Heart left ventricle (tissue), 16 donors: ENCODE measurements around the gene USP2. TPM values are rescaled to one million over a fixed set of nuclear protein-coding genes. Genes with fewer than 3 reads are reported as not detected.

Experiments
- ATAC-seq, 4 donors: fragments of 200-7000 bp; cut with Tn5 transposase; one replicate each; pipeline ENCODE4 v1.9.1; 2020 to 2022; ENCODE audit warnings: moderate library complexity in 4 of 4, mild to moderate bottlenecking in 3 of 4, moderate number of reproducible peaks in 1 of 4
- DNase-seq, 5 donors: peaks; one replicate each; pipeline ENCODE4 v3.0.0-alpha.2; 2020
- H3K27ac ChIP-seq, 12 donors: fragments of 200-600 bp; sonication (generic) in 4 of 12; one replicate each; pipeline versions ENCODE4 v1.5.0 to v1.8.0; 2016 to 2022; ENCODE audit warnings: mild to moderate bottlenecking in 2 of 12
- H3K27me3 ChIP-seq, 9 donors: fragments of 200-600 bp; sonication (generic) in 2 of 9; one replicate each; pipeline versions ENCODE4 v1.5.1 to v1.8.0; 2016 to 2022; ENCODE audit warnings: mild to moderate bottlenecking in 3 of 9
- H3K36me3 ChIP-seq, 9 donors: fragments of 200-600 bp; sonication (generic) in 2 of 9; one replicate each; pipeline versions ENCODE4 v1.5.0 to v1.8.0; 2018 to 2022; ENCODE audit warnings: mild to moderate bottlenecking in 2 of 9
- H3K4me1 ChIP-seq, 12 donors: fragments of 200-600 bp; sonication (generic) in 4 of 12; one replicate each; pipeline versions ENCODE4 v1.5.0 to v1.8.0; 2016 to 2022; ENCODE audit warnings: mild to moderate bottlenecking in 3 of 12
- H3K4me3 ChIP-seq, 12 donors: fragments of 200-600 bp; sonication (generic) in 4 of 12; one replicate each; pipeline versions ENCODE4 v1.5.0 to v1.8.0; 2017 to 2022; ENCODE audit warnings: mild to moderate bottlenecking in 9 of 12, moderate library complexity in 4 of 12
- H3K9me3 ChIP-seq, 12 donors: fragments of 200-600 bp; sonication (generic) in 4 of 12; one replicate each; pipeline versions ENCODE4 v1.5.0 to v1.8.0; 2016 to 2022; ENCODE audit warnings: mild to moderate bottlenecking in 1 of 12
- CTCF ChIP-seq, 12 donors: fragments of 200-600 bp; sonication (generic) in 4 of 12; IDR thresholded peaks; one replicate each; pipeline versions ENCODE4 v1.5.0 to v1.8.0; 2018 to 2022; ENCODE audit warnings: antibody characterized with exemption in 12 of 12, mild to moderate bottlenecking in 5 of 12
- POLR2A ChIP-seq, 2 donors: fragments of 450-650 bp; IDR thresholded peaks; one replicate each; pipeline ENCODE4 v1.6.1; 2017; ENCODE audit warnings: antibody characterized with exemption in 2 of 2, mild to moderate bottlenecking in 2 of 2, moderate library complexity in 2 of 2
- WGBS, 4 donors: extraction: QIAGEN DNeasy Blood & Tissue Kit in 2 of 4; methylation state at CpG; one replicate each; pipeline versions ENCODE4 v1.1.5 to v1.1.7; 2013 to 2018; 5-methylcytosine and 5-hydroxymethylcytosine counted together
- intact Hi-C, 10 donors: fragments of 100-400 bp; cut with DNase I; formaldehyde crosslinking; loops; one replicate each; pipeline versions ENCODE4 v1.11.1 to v1.14.2; 2022
- polyA plus RNA-seq, 2 donors: library from polyadenylated mRNA; stranded (reverse); fragments of 200-250 nt; gene quantifications; one replicate each; pipeline ENCODE4 v1.2.3, GENCODE V29; 2013
- total RNA-seq, 9 donors: library from RNA; depleted of rRNA in 2 of 9; stranded (reverse); fragments of >200 nt in 2 of 9; fragmentation: NEBNext Ultra II Directional in 3 of 9; extraction: Animal tissue kit (Norgen Biotek cat#: 25700) in 3 of 9; gene quantifications; one replicate each; pipeline versions ENCODE4 v1.1.0 to v1.2.4, GENCODE V29; 2016 to 2023
- donor health status: ischemic (EF 13 %, LVEDD 7.1; RV severe dilation, severe dysfunction).
- donor health status: healthy with polysubstance abuse.
- donor health status: DM: no; HTN: yes; CAD: no.
- donor health status: DM: no; HTN: no; CAD: no.
- donor health status: ischemic (EF 25% LVEDD 6.9; RV normal size, moderate dysfunction).
- donor health status: ischemic (EF 25% LVEDD 5.7; RV mildly dilated, moderate dysfunction).
- donor health status: healthy.
- donor health status: DM: yes; HTN: yes; CAD: no.
- donor health status: ischemic (EF 35%, LVEDD 5.7; RV mildly dilated, moderate dysfunction).
- donor health status: nonischemic (EF 11% LVEDD 7.7; RV severe dilation, severe dysfunction).
- donor health status: DM: yes; HTN: yes; CAD: no.
- donor health status: PGD.
- donor health status: ischemic (EF 29% LVEDD 5.4; RV normal size, mild dysfunction).
- donor health status: nonischemic (EF 23%, LVEDD 6.1; RV moderate dilation, normal function).

Gene USP2
- total and polyA plus RNA-seq, 11 donors: 53.7 to 138 (median 108) TPM

GRCh38 chr11:119419246-119419645, 37.8 kb upstream of the USP2 start:
- no peak overlapping the region for H3K27ac ChIP-seq
- no peak for TF ChIP-seq CTCF (IDR thresholded peaks at IDR 0.05)
- no peak for TF ChIP-seq POLR2A (IDR thresholded peaks at IDR 0.05)
- DNase-seq: no peak
- WGBS, 4 donors: 88 to 95% (median 90%) methylated on average over 5 of the region's 5 CpGs
- ATAC-seq: no peak
- no peaks in the 10 kb centered on the region for H3K9me3 ChIP-seq
- H3K4me3 ChIP-seq: no peak overlapping the region
- H3K36me3 ChIP-seq: no peaks in the 10 kb centered on the region
- peaks cover 0 to 28% (median 16%) of the 10 kb centered on the region in 12 donors for H3K4me1 ChIP-seq
- intact Hi-C loops: no loop called here
- peaks cover 5 to 54% (median 33%) of the 10 kb centered on the region in 9 donors for H3K27me3 ChIP-seq

- H3K4me1 ChIP-seq: peaks cover 0 to 28% (median 16%) of the 10 kb centered on the region in 12 donors
- peaks cover 5 to 54% (median 33%) of the 10 kb centered on the region in 9 donors for H3K27me3 ChIP-seq
- H3K27ac ChIP-seq: no peak overlapping the region
- H3K4me3 ChIP-seq: no peak overlapping the region
- 82 to 94% (median 93%) methylated on average over 4 of the region's 4 CpGs for WGBS, 4 donors
- H3K9me3 ChIP-seq: no peaks in the 10 kb centered on the region
- H3K36me3 ChIP-seq: no peaks in the 10 kb centered on the region
- ATAC-seq (no peak), DNase-seq (no peak)
- intact Hi-C loops: no loop called here
- no peak for TF ChIP-seq CTCF (IDR thresholded peaks at IDR 0.05)
- TF ChIP-seq POLR2A (IDR thresholded peaks at IDR 0.05): no peak
Measured at GRCh38 chr11:119418759-119419158, 37.3 kb upstream of the USP2 start.

- H3K27ac ChIP-seq: no peak overlapping the region
- WGBS, 4 donors: 81 to 85% (median 83%) methylated on average over 18 to 19 of the region's 19 CpGs
Measured at GRCh38 chr11:119417726-119418540, 36.4 kb upstream of the USP2 start.

More at GRCh38 chr11:119417726-119418540, 36.4 kb upstream of the USP2 start:
- Histone ChIP-seq H3K36me3 (no peaks in the 10 kb centered on the region), H3K9me3 (no peaks in the 10 kb centered on the region), H3K4me1 (peaks cover 0 to 24% (median 14%) of the 10 kb centered on the region in 12 donors), H3K4me3 (no peak overlapping the region), H3K27me3 (peaks cover 3 to 48% (median 24%) of the 10 kb centered on the region in 9 donors)
- TF ChIP-seq POLR2A (IDR thresholded peaks at IDR 0.05): no peak
- TF ChIP-seq CTCF (IDR thresholded peaks at IDR 0.05): no peak
- ATAC-seq: no peak
- DNase-seq: no peak
- intact Hi-C loops: no loop called here
